ENCODE results near the gene RAD51B. TPM values are rescaled to one million over a fixed set of nuclear protein-coding genes. Genes with fewer than 3 reads are reported as not detected.

Gene RAD51B
- total RNA-seq, 1 experiment from 2014 or later: 14.2 TPM

- TF ChIP-seq ZNF281 (CRISPR knock-in tag; IDR thresholded peaks at IDR 0.05): no peak
- no peak for TF ChIP-seq FOXK1 (CRISPR knock-in tag; IDR thresholded peaks at IDR 0.05)
- no peak for TF ChIP-seq ARID4B (CRISPR knock-in tag; IDR thresholded peaks at IDR 0.05; ENCODE audit: borderline replicate concordance)
- TF ChIP-seq PRRX2 (CRISPR knock-in tag; IDR thresholded peaks at IDR 0.05): no peak
Observed at GRCh38 chr14:68707482-68707881, 887.9 kb downstream of the RAD51B start (continued).

GRCh38 chr14:68708343-68708742 is 888.8 kb downstream of the RAD51B start:
- Mint-ChIP-seq H3K4me1 (no peaks in the 10 kb centered on the region), H3K9me3 (no peaks in the 10 kb centered on the region), H3K27ac (no peak overlapping the region), H3K4me3 (no peak overlapping the region), H3K36me3 (no peaks in the 10 kb centered on the region), H3K27me3 (ENCODE audit: low read depth) (no peaks in the 10 kb centered on the region; the same call in 1 of the 2 replicates)
- DNase-seq (ENCODE audit: low spot score): no peak
- POLR2A ChIA-PET: no interaction called here
- TF ChIP-seq ATF2 (CRISPR knock-in tag; IDR thresholded peaks at IDR 0.05; ENCODE audit: borderline replicate concordance, low read depth) (no peak), JAZF1 (CRISPR knock-in tag; IDR thresholded peaks at IDR 0.05) (no peak), TEAD4 (CRISPR knock-in tag; IDR thresholded peaks at IDR 0.05) (no peak), ZNF138 (CRISPR knock-in tag; conservative IDR thresholded peaks at IDR 0.05) (no peak)
- CTCF ChIA-PET: no interaction called here
- ATAC-seq: no peak

GRCh38 chr14:68709007-68709406 is 889.4 kb downstream of the RAD51B start:
- H3K27me3 Mint-ChIP-seq (ENCODE audit: low read depth): no peaks in the 10 kb centered on the region; the same call in 1 of the 2 replicates
- H3K4me1 Mint-ChIP-seq: no peaks in the 10 kb centered on the region
- CTCF ChIA-PET: interaction anchor here (1.3 kb wide), 1 partner anchor 110 kb away, joined by 3 read pairs; no protein-coding TSS in a partner anchor
- no peaks in the 10 kb centered on the region for H3K36me3 Mint-ChIP-seq
- DNase-seq (ENCODE audit: low spot score): no peak
- ATAC-seq: no peak
- no peak overlapping the region for H3K4me3 Mint-ChIP-seq
- H3K9me3 Mint-ChIP-seq: no peaks in the 10 kb centered on the region
- POLR2A ChIA-PET: no interaction called here
- H3K27ac Mint-ChIP-seq: no peak overlapping the region
- TF ChIP-seq ZNF532 (CRISPR knock-in tag; IDR thresholded peaks at IDR 0.05; ENCODE audit: borderline replicate concordance): no peak
- TF ChIP-seq ZNF396 (CRISPR knock-in tag; IDR thresholded peaks at IDR 0.05; ENCODE audit: borderline replicate concordance): no peak
- TF ChIP-seq MAX (CRISPR knock-in tag; IDR thresholded peaks at IDR 0.05): no peak
- TF ChIP-seq AFF4 (CRISPR knock-in tag; IDR thresholded peaks at IDR 0.05; ENCODE audit: borderline replicate concordance): no peak
